Esophagus mucosa (tissue), 1 donor: ENCODE results near the gene NKRF. TPM values are rescaled to one million over a fixed set of nuclear protein-coding genes. Genes with fewer than 3 reads are reported as not detected.

Experiments
- total RNA-seq: library from RNA; stranded (reverse); gene quantifications from one replicate; pipeline ENCODE4 v1.2.4, GENCODE V29; 2023
- donor health status: DM: yes; HTN: yes; CAD: no.

Gene NKRF
- total RNA-seq, 1 donor from 2014 or later, result 7.5 TPM

Other genes with a start within 250 kb of the NKRF start
- gene SLC25A43, start 207.1 kb downstream of the NKRF start, total RNA-seq, result 25.4 TPM
- 452 TPM for gene SLC25A5, start 138.0 kb downstream of the NKRF start, total RNA-seq
- gene STEEP1, start 41.0 kb downstream of the NKRF start, total RNA-seq, result 13.5 TPM
- gene UBE2A, start 31.9 kb downstream of the NKRF start, total RNA-seq, result 44.7 TPM
- 5.1 TPM for gene SEPTIN6, start 86.7 kb upstream of the NKRF start, total RNA-seq
- gene SOWAHD, start 152.2 kb upstream of the NKRF start, total RNA-seq, result not detected
- 2,055 TPM for gene RPL39, start 185.2 kb upstream of the NKRF start, total RNA-seq
- 3.7 TPM for gene UPF3B, start 246.5 kb upstream of the NKRF start, total RNA-seq